Thoracic aorta (tissue), 2 donors: ENCODE results near the gene ACSL3. TPM values are rescaled to one million over a fixed set of nuclear protein-coding genes. Genes with fewer than 3 reads are reported as not detected.
"Not testable (repeated sequence)": the region's sequence is repeated elsewhere in the genome, so short reads cannot be mapped to it uniquely, and the experiment has no call there.

Source experiments
- ATAC-seq: fragments of 150-250 bp; one replicate; pipeline ENCODE4 v1.8.0; 2017; ENCODE audit warnings: low read depth; ENCODE audit not compliant: insufficient number of reproducible peaks, low FRiP score
- DNase-seq: peaks from one replicate; pipeline ENCODE4 v3.0.0-alpha.2; 2020; ENCODE audit warnings: low spot score
- H3K27ac ChIP-seq, 2 donors: fragments of 200-600 bp; sonication (generic); 1 replicate in 1 of 2; 2 replicates in 1 of 2; pipeline ENCODE4 v1.5.1; 2016; ENCODE audit warnings: mild to moderate bottlenecking in 2 of 2, moderate library complexity in 2 of 2
- H3K27me3 ChIP-seq: fragments of 200-600 bp; sonication (generic); replicated peaks from 2 replicates; pipeline ENCODE4 v1.6.0; 2016; ENCODE audit warnings: mild to moderate bottlenecking; ENCODE audit not compliant: insufficient read depth
- H3K36me3 ChIP-seq: fragments of 200-600 bp; sonication (generic); one replicate; pipeline ENCODE4 v1.5.1; 2016
- H3K4me1 ChIP-seq, 2 donors: fragments of 200-600 bp; sonication (generic); 1 replicate in 1 of 2; 2 replicates in 1 of 2; pipeline versions ENCODE4 v1.5.1 to v1.6.0; 2016; ENCODE audit warnings: low read depth in 2 of 2, mild to moderate bottlenecking in 1 of 2; ENCODE audit not compliant: control insufficient read depth in 1 of 2
- H3K4me3 ChIP-seq: fragments of 200-600 bp; sonication (generic); 2 replicates; pipeline ENCODE4 v1.5.1; 2016; ENCODE audit warnings: mild to moderate bottlenecking
- H3K9me3 ChIP-seq: fragments of 200-600 bp; sonication (generic); 2 replicates; pipeline ENCODE4 v1.5.1; 2016
- CTCF ChIP-seq: fragments of 200-600 bp; sonication (generic); IDR thresholded peaks from one replicate; pipeline ENCODE4 v1.5.1; 2019; ENCODE audit warnings: antibody characterized with exemption
- total RNA-seq, 2 donors: library from RNA; depleted of rRNA; stranded (reverse); fragments of >200 nt; gene quantifications; one replicate each; pipeline versions ENCODE4 v1.1.0 to v1.2.3, GENCODE V29; 2016

Gene ACSL3
- total RNA-seq, 2 donors from 2014 or later, result 65.1 to 79.0 TPM

DNA sequence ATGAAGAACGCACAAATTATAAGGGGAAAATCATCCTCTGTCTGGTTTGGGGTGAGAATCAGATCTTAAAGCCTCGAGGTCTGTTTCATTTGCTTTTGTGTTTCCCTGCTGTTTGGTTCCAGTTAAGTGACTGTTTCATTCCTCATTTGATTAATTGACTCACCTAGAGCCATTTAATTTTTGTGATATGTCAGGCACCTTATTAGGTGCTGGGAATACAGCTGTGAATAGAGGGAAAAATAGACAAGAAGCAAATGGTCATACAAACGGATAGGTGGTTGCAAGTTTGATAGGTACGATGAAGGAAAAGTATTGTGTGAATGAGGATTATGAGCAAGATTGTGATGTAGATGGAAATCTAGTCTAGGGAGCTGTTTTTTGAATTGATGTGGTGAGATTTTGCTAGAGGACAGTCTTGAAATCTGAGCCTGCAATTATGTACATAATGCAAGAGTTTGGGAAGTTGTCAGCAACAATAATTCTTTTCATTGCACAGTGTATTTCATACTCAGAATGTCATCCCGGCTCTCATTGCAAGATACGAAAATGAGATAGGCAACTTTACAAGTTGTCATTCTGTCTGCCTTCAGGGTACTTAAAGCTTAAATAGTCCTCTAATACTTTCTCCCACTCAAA lies 2.2 kb downstream of the ACSL3 start:
- peaks cover 28 to 56% of the 10 kb centered on the region in 2 donors for H3K4me1 ChIP-seq

DNA sequence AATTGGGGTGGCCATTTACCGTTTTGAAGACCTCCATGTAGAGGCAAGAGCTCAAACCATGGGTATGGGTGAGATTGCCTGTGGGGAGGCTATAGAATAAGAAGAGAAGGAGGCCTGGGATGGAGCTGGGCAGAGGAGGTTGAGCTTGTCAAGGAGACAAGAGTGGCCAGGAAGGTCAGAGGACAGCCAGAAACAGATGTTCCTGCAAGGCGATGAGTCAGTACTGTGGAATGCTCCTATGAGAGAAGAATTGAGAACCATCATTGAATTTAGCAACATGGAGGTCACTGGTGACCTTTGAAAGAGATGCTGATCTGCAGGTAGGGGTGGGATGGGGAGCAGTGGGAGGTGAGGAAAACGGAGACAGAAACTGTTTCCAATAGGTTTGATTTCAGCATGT lies 3.5 kb downstream of the ACSL3 start:
- Histone ChIP-seq H3K9me3 (no peaks in the 10 kb centered on the region), H3K4me3 (no peak overlapping the region), H3K27ac (no peak overlapping the region), H3K4me1 (peaks cover 40 to 69% of the 10 kb centered on the region in 2 donors), H3K36me3 (no peaks in the 10 kb centered on the region), H3K27me3 (no peaks in the 10 kb centered on the region)
- no peak for TF ChIP-seq CTCF
- no peak for ATAC-seq
- DNase-seq, result no peak

More for the DNA sequence above, 2.2 kb downstream of the ACSL3 start:
- Histone ChIP-seq H3K4me3 (peak overlapping the region; percentile 93), H3K36me3 (no peaks in the 10 kb centered on the region), H3K9me3 (no peaks in the 10 kb centered on the region), H3K27ac (peak overlapping the region in 1 of 2 donors; percentile 95), H3K27me3 (no peaks in the 10 kb centered on the region)
- DNase-seq (no peak), ATAC-seq (no peak)
- TF ChIP-seq CTCF, result no peak

- no peaks in the 10 kb centered on the region for H3K9me3 ChIP-seq
- H3K27ac ChIP-seq, result no peak overlapping the region
- no peaks in the 10 kb centered on the region for H3K36me3 ChIP-seq
- H3K4me3 ChIP-seq, result no peak overlapping the region
- DNase-seq (no peak), ATAC-seq (no peak)
- H3K27me3 ChIP-seq, result no peaks in the 10 kb centered on the region
- peaks cover 34 to 70% of the 10 kb centered on the region in 2 donors for H3K4me1 ChIP-seq
- TF ChIP-seq CTCF, result no peak
These were observed 4.5 kb downstream of the ACSL3 start for GRCh38 chr2:222865301-222865700.

- H3K4me1 ChIP-seq, result peaks cover 33 to 80% of the 10 kb centered on the region in 2 donors
- no peak for ATAC-seq
- no peak for TF ChIP-seq CTCF
These were observed 5.6 kb downstream of the ACSL3 start for GRCh38 chr2:222866358-222866960.

DNA sequence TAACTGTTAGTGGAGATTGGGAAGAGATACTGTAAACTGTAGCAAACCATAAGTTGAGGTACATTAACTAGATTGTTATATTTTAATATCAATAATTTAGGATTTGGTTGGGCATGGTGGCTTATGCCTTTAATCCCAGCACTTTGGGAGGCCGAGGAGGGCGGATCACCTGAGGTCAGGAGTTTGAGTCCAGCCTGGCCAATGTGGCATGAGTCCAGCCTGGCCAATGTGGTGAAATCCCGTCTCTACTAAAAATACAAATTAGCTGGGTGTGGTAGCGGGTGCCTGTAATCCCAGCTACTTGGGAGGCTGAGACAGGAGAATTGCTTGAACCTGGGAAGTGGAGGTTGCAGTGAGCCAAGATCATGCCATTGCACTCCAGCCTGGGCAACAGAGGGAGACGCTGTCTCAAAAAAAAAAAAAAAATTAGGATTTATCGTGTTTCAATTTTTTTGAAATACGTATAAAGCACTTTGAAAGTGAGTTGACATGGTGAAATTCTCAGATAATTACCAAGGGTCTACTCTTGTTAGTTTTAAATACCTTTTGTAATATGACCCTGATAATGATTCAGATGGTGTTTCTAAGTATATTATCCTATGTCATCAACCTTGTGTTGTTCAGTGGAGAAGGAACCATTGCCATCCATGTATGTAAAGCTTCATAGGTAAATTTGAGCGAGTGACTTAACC lies 7.9 kb downstream of the ACSL3 start:
- not testable (repeated sequence) for DNase-seq, H3K4me3 ChIP-seq, H3K27ac ChIP-seq, H3K9me3 ChIP-seq, H3K27me3 ChIP-seq, ATAC-seq, H3K36me3 ChIP-seq
- peaks cover 24 to 74% of the 10 kb centered on the region in 2 donors for H3K4me1 ChIP-seq

More at GRCh38 chr2:222866358-222866960, 5.6 kb downstream of the ACSL3 start:
- H3K9me3 ChIP-seq, result no peaks in the 10 kb centered on the region
- no peak overlapping the region for H3K27ac ChIP-seq
- no peaks in the 10 kb centered on the region for H3K27me3 ChIP-seq
- no peak overlapping the region for H3K4me3 ChIP-seq
- H3K36me3 ChIP-seq, result no peaks in the 10 kb centered on the region
- DNase-seq, result no peak
